ENCODE measurements around the gene BAHCC1.
A peak's percentile ranks its signal among the peaks of the same experiment; 100 is the strongest.

BAHCC1 gene

GRCh38 chr17:81509972-81510784 is 114.9 kb downstream of the BAHCC1 start:
- Histone ChIP-seq H3K36me3 (replicated peaks in 1 of 2; ENCODE audit: control insufficient read depth in 2 of 2, insufficient read depth in 2 of 2, low read length in 2 of 2) (peaks cover 29 to 39% of the 10 kb centered on the region in 2 donors), H3K4me1 (ENCODE audit: control insufficient read depth in 2 of 2, insufficient read depth in 1 of 2, low read depth in 1 of 2, low read length in 2 of 2) (peaks cover 5 to 7% of the 10 kb centered on the region in 2 donors), H2BK5ac (ENCODE audit: low read length) (no peak overlapping the region), H4K8ac (ENCODE audit: low read depth, low read length) (no peak overlapping the region), H3K79me1 (ENCODE audit: low read depth, low read length) (peaks cover 13% of the 10 kb centered on the region), H3K23ac (ENCODE audit: low read depth, low read length, poor library complexity) (peak overlapping the region; percentile 1), H2BK120ac (ENCODE audit: low read depth, low read length) (no peak overlapping the region), H4K91ac (ENCODE audit: low read depth, low read length, poor library complexity) (no peak overlapping the region), H3K9me3 (replicated peaks in 1 of 2; ENCODE audit: control insufficient read depth in 2 of 2, insufficient read depth in 1 of 2, low read depth in 1 of 2, low read length in 2 of 2) (peaks cover 0 to 8% of the 10 kb centered on the region in 2 donors), H3K27ac (replicated peaks; ENCODE audit: low read length) (no peak overlapping the region), H2BK15ac (ENCODE audit: low read length) (no peak overlapping the region), H3K14ac (ENCODE audit: low read length) (no peak overlapping the region), H3K4ac (ENCODE audit: low read length) (no peak overlapping the region), H2AFZ (ENCODE audit: low read length) (no peak overlapping the region), H3K4me2 (ENCODE audit: insufficient read depth, low read length, poor library complexity, severe bottlenecking) (peak overlapping the region; percentile 87), H3K9ac (ENCODE audit: low read depth, low read length, poor library complexity) (peak overlapping the region; percentile 100), H3K27me3 (ENCODE audit: control insufficient read depth in 3 of 3, insufficient read depth in 3 of 3, low read depth in 1 of 3, low read length in 3 of 3) (no peaks in the 10 kb centered on the region), H2AK5ac (ENCODE audit: low read depth, low read length) (no peak overlapping the region), H3K4me3 (ENCODE audit: low read length in 2 of 2) (peak overlapping the region; percentile 90 to 95), H2BK12ac (ENCODE audit: low read length) (no peak overlapping the region), H3K18ac (ENCODE audit: low read length) (no peak overlapping the region)
- WGBS, 2 donors (ENCODE audit: extremely low coverage in 2 of 2, insufficient read length in 2 of 2, insufficient replicate concordance in 1 of 2): no CpG with 5 or more reads among the region's 22 CpGs
- no peak for DNase-seq (ENCODE audit: low spot score)

- Histone ChIP-seq H3K14ac (ENCODE audit: low read length) (no peak overlapping the region), H2AFZ (ENCODE audit: low read length) (no peak overlapping the region), H3K18ac (ENCODE audit: low read length) (peak overlapping the region; percentile 35), H3K4me1 (ENCODE audit: control insufficient read depth in 2 of 2, insufficient read depth in 1 of 2, low read depth in 1 of 2, low read length in 2 of 2) (peaks cover 10 to 11% of the 10 kb centered on the region in 2 donors), H2BK120ac (ENCODE audit: low read depth, low read length) (no peak overlapping the region), H3K27me3 (ENCODE audit: control insufficient read depth in 3 of 3, insufficient read depth in 3 of 3, low read depth in 1 of 3, low read length in 3 of 3) (no peaks in the 10 kb centered on the region), H3K79me1 (ENCODE audit: low read depth, low read length) (peaks cover 17% of the 10 kb centered on the region), H4K91ac (ENCODE audit: low read depth, low read length, poor library complexity) (no peak overlapping the region), H3K36me3 (replicated peaks in 1 of 2; ENCODE audit: control insufficient read depth in 2 of 2, insufficient read depth in 2 of 2, low read length in 2 of 2) (peaks cover 29 to 39% of the 10 kb centered on the region in 2 donors), H3K23ac (ENCODE audit: low read depth, low read length, poor library complexity) (peak overlapping the region; percentile 1), H2BK15ac (ENCODE audit: low read length) (no peak overlapping the region), H3K4me3 (ENCODE audit: low read length in 2 of 2) (peak overlapping the region; percentile 90 to 95), H2BK5ac (ENCODE audit: low read length) (no peak overlapping the region), H3K9ac (ENCODE audit: low read depth, low read length, poor library complexity) (peak overlapping the region; percentile 100), H2AK5ac (ENCODE audit: low read depth, low read length) (no peak overlapping the region), H3K4me2 (ENCODE audit: insufficient read depth, low read length, poor library complexity, severe bottlenecking) (peak overlapping the region; percentile 87), H4K8ac (ENCODE audit: low read depth, low read length) (no peak overlapping the region), H2BK12ac (ENCODE audit: low read length) (no peak overlapping the region), H3K9me3 (replicated peaks in 1 of 2; ENCODE audit: control insufficient read depth in 2 of 2, insufficient read depth in 1 of 2, low read depth in 1 of 2, low read length in 2 of 2) (peaks cover 0 to 8% of the 10 kb centered on the region in 2 donors), H3K27ac (replicated peaks; ENCODE audit: low read length) (no peak overlapping the region), H3K4ac (ENCODE audit: low read length) (no peak overlapping the region)
- WGBS, 2 donors (ENCODE audit: extremely low coverage in 2 of 2, insufficient read length in 2 of 2, insufficient replicate concordance in 1 of 2): no CpG with 5 or more reads among the region's 48 CpGs
- DNase-seq (ENCODE audit: low spot score): no peak
Observed at GRCh38 chr17:81510785-81511553, 115.7 kb downstream of the BAHCC1 start.

- Histone ChIP-seq H3K9ac (ENCODE audit: low read depth, low read length, poor library complexity) (peak overlapping the region; percentile 100), H3K23ac (ENCODE audit: low read depth, low read length, poor library complexity) (peak overlapping the region; percentile 100)
Observed at GRCh38 chr17:81511554-81511803, 116.2 kb downstream of the BAHCC1 start.

More at GRCh38 chr17:81511554-81511803, 116.2 kb downstream of the BAHCC1 start:
- Histone ChIP-seq H3K14ac (ENCODE audit: low read length) (peak overlapping the region; percentile 12), H3K4me2 (ENCODE audit: insufficient read depth, low read length, poor library complexity, severe bottlenecking) (peak overlapping the region; percentile 87), H2BK12ac (ENCODE audit: low read length) (no peak overlapping the region), H2BK5ac (ENCODE audit: low read length) (no peak overlapping the region), H2BK15ac (ENCODE audit: low read length) (no peak overlapping the region), H3K9me3 (replicated peaks in 1 of 2; ENCODE audit: control insufficient read depth in 2 of 2, insufficient read depth in 1 of 2, low read depth in 1 of 2, low read length in 2 of 2) (peaks cover 0 to 8% of the 10 kb centered on the region in 2 donors), H3K79me1 (ENCODE audit: low read depth, low read length) (peaks cover 18% of the 10 kb centered on the region), H4K91ac (ENCODE audit: low read depth, low read length, poor library complexity) (no peak overlapping the region), H3K27ac (replicated peaks; ENCODE audit: low read length) (no peak overlapping the region), H3K4ac (ENCODE audit: low read length) (no peak overlapping the region), H3K36me3 (replicated peaks in 1 of 2; ENCODE audit: control insufficient read depth in 2 of 2, insufficient read depth in 2 of 2, low read length in 2 of 2) (peaks cover 29 to 39% of the 10 kb centered on the region in 2 donors), H3K18ac (ENCODE audit: low read length) (peak overlapping the region; percentile 35), H3K4me1 (ENCODE audit: control insufficient read depth in 2 of 2, insufficient read depth in 1 of 2, low read depth in 1 of 2, low read length in 2 of 2) (peaks cover 11 to 16% of the 10 kb centered on the region in 2 donors), H2BK120ac (ENCODE audit: low read depth, low read length) (no peak overlapping the region), H4K8ac (ENCODE audit: low read depth, low read length) (no peak overlapping the region), H3K4me3 (ENCODE audit: low read length in 2 of 2) (peak overlapping the region; percentile 90 to 95), H2AFZ (ENCODE audit: low read length) (no peak overlapping the region), H3K27me3 (ENCODE audit: control insufficient read depth in 3 of 3, insufficient read depth in 3 of 3, low read depth in 1 of 3, low read length in 3 of 3) (no peaks in the 10 kb centered on the region), H2AK5ac (ENCODE audit: low read depth, low read length) (no peak overlapping the region)
- WGBS, 2 donors (ENCODE audit: extremely low coverage in 2 of 2, insufficient read length in 2 of 2, insufficient replicate concordance in 1 of 2): no CpG with 5 or more reads among the region's 9 CpGs
- no peak for DNase-seq (ENCODE audit: low spot score)

All from neuronal stem cell (in vitro differentiated cells).